Endothelial cell (in vitro differentiated cells): ENCODE data around the gene SIN3A. TPM values are rescaled to one million over a fixed set of nuclear protein-coding genes. Genes with fewer than 3 reads are reported as not detected.

Experiments
- DNase-seq: peaks from one replicate; pipeline ENCODE4 v3.0.0; 2021; ENCODE audit warnings: low spot score
- H3K27ac Mint-ChIP-seq: one replicate; pipeline ENCODE4 v1.8.0; 2021; ENCODE audit warnings: mixed read lengths, inconsistent platforms; ENCODE audit not compliant: unreplicated experiment
- H3K27me3 Mint-ChIP-seq: one replicate; pipeline ENCODE4 v1.8.0; 2021; ENCODE audit warnings: mild to moderate bottlenecking, moderate library complexity, mixed read lengths, inconsistent platforms; ENCODE audit not compliant: unreplicated experiment
- H3K36me3 Mint-ChIP-seq: one replicate; pipeline ENCODE4 v1.8.0; 2021; ENCODE audit warnings: mild to moderate bottlenecking, low read depth, mixed read lengths, inconsistent platforms; ENCODE audit not compliant: unreplicated experiment
- H3K4me1 Mint-ChIP-seq: one replicate; pipeline ENCODE4 v1.8.0; 2021; ENCODE audit warnings: mild to moderate bottlenecking, mixed read lengths, inconsistent platforms; ENCODE audit not compliant: unreplicated experiment
- H3K4me3 Mint-ChIP-seq: one replicate; pipeline ENCODE4 v1.8.0; 2021; ENCODE audit warnings: mild to moderate bottlenecking, mixed read lengths, inconsistent platforms; ENCODE audit not compliant: unreplicated experiment
- H3K9me3 Mint-ChIP-seq: one replicate; pipeline ENCODE4 v1.8.0; 2021; ENCODE audit warnings: mixed read lengths, inconsistent platforms; ENCODE audit not compliant: unreplicated experiment
- CTCF ChIP-seq: fragments of 200-600 bp; sonication (generic); IDR thresholded peaks from one replicate; pipeline ENCODE4 v1.5.0; 2021; ENCODE audit warnings: antibody characterized with exemption; ENCODE audit not compliant: unreplicated experiment
- total RNA-seq: library from RNA; stranded (reverse); fragmentation: NEBNext Ultra II Directional; extraction: Animal tissue kit (Norgen Biotek cat#: 25700); gene quantifications from one replicate; pipeline ENCODE4 v1.2.1, GENCODE V29; 2021; ENCODE audit not compliant: unreplicated experiment

Gene SIN3A
- total RNA-seq, 1 donor from 2014 or later, result 67.3 TPM

- H3K36me3 Mint-ChIP-seq, result no peaks in the 10 kb centered on the region
Measured at GRCh38 chr15:75437721-75438120, 13.8 kb downstream of the SIN3A start.

GRCh38 chr15:75436881-75437280 is 14.6 kb downstream of the SIN3A start:
- Mint-ChIP-seq H3K4me1 (peaks cover 5% of the 10 kb centered on the region), H3K4me3 (no peak overlapping the region), H3K36me3 (no peaks in the 10 kb centered on the region), H3K27ac (no peak overlapping the region), H3K9me3 (no peaks in the 10 kb centered on the region), H3K27me3 (peaks cover 2% of the 10 kb centered on the region)
- TF ChIP-seq CTCF, result no peak
- no peak for DNase-seq

More at GRCh38 chr15:75437721-75438120, 13.8 kb downstream of the SIN3A start:
- no peaks in the 10 kb centered on the region for H3K9me3 Mint-ChIP-seq
- H3K4me1 Mint-ChIP-seq, result peaks cover 5% of the 10 kb centered on the region
- no peak for DNase-seq
- H3K27ac Mint-ChIP-seq, result no peak overlapping the region
- peaks cover 2% of the 10 kb centered on the region for H3K27me3 Mint-ChIP-seq
- no peak for TF ChIP-seq CTCF
- H3K4me3 Mint-ChIP-seq, result no peak overlapping the region

- no peak for DNase-seq
- H3K4me1 Mint-ChIP-seq, result peaks cover 2% of the 10 kb centered on the region
- H3K9me3 Mint-ChIP-seq, result no peaks in the 10 kb centered on the region
- no peak for TF ChIP-seq CTCF
- H3K27me3 Mint-ChIP-seq, result peaks cover 2% of the 10 kb centered on the region
- no peak overlapping the region for H3K27ac Mint-ChIP-seq
- peaks cover 6% of the 10 kb centered on the region for H3K36me3 Mint-ChIP-seq
- no peak overlapping the region for H3K4me3 Mint-ChIP-seq
Measured at GRCh38 chr15:75431682-75432081, 19.8 kb downstream of the SIN3A start.

- H3K27ac Mint-ChIP-seq, result no peak overlapping the region
- no peaks in the 10 kb centered on the region for H3K27me3 Mint-ChIP-seq
- H3K9me3 Mint-ChIP-seq, result no peaks in the 10 kb centered on the region
- peaks cover 2% of the 10 kb centered on the region for H3K4me1 Mint-ChIP-seq
- H3K36me3 Mint-ChIP-seq, result peaks cover 6% of the 10 kb centered on the region
- DNase-seq, result no peak
- no peak for TF ChIP-seq CTCF
- H3K4me3 Mint-ChIP-seq, result no peak overlapping the region
Measured at GRCh38 chr15:75431270-75431669, 20.2 kb downstream of the SIN3A start.

GRCh38 chr15:75430259-75430658 is 21.2 kb downstream of the SIN3A start:
- Mint-ChIP-seq H3K27ac (no peak overlapping the region), H3K4me3 (no peak overlapping the region), H3K9me3 (no peaks in the 10 kb centered on the region), H3K36me3 (peaks cover 6% of the 10 kb centered on the region), H3K27me3 (no peaks in the 10 kb centered on the region), H3K4me1 (peaks cover 9% of the 10 kb centered on the region)
- no peak for TF ChIP-seq CTCF
- no peak for DNase-seq
